ENCODE data around the gene FGF9.

DNA sequence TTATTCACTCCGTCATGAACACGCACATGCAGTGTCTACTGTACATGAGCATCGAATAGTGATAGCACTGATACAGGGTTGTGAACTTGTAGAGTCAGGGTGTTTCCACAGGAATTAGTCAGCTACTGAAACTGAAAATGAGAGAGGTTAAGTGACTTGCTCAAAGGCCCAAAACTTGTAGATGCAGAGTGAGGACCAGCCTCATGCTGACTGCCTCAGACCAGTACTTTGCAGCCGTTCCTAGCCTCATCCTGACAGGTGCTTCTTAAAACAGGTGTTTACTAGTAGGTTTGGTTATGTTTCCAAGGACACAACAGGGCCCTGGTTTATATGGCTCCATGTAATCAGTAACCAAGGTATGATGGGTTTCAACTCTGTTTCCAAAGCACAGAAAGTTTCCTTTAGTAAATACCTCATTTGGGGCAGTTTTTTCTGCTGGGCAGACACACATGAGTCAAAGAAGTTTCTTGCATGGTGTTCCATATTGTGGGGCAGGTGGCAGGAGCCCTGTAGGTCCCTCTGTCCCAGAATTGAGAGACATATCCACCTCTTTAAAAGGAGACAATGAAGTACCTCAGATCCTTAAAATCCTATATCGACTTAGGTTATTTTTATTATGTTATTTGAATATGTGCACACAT is 16.0 kb downstream of the FGF9 start:
- TF ChIP-seq, protein P1, sequence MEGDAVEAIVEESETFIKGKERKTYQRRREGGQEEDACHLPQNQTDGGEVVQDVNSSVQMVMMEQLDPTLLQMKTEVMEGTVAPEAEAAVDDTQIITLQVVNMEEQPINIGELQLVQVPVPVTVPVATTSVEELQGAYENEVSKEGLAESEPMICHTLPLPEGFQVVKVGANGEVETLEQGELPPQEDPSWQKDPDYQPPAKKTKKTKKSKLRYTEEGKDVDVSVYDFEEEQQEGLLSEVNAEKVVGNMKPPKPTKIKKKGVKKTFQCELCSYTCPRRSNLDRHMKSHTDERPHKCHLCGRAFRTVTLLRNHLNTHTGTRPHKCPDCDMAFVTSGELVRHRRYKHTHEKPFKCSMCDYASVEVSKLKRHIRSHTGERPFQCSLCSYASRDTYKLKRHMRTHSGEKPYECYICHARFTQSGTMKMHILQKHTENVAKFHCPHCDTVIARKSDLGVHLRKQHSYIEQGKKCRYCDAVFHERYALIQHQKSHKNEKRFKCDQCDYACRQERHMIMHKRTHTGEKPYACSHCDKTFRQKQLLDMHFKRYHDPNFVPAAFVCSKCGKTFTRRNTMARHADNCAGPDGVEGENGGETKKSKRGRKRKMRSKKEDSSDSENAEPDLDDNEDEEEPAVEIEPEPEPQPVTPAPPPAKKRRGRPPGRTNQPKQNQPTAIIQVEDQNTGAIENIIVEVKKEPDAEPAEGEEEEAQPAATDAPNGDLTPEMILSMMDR (IDR thresholded peaks at IDR 0.05), result no peak
- TF ChIP-seq EZH2 (IDR thresholded peaks at IDR 0.05; ENCODE audit: borderline replicate concordance, insufficient read depth, low read depth, low read length, poor library complexity, severe bottlenecking), result no peak
